HG03521 (cell line): ENCODE measurements around the gene HTR3D.
"Not testable (repeated sequence)": the region's sequence is repeated elsewhere in the genome, so short reads cannot be mapped to it uniquely, and the experiment has no call there.

Experiments
- ATAC-seq: cut with Tn5 transposase; IDR thresholded peaks from one replicate; pipeline ENCODE4 v1.9.1; 2021; ENCODE audit warnings: mild to moderate bottlenecking, moderate library complexity; ENCODE audit not compliant: unreplicated experiment

Gene HTR3D

GRCh38 chr3:184015381-184016019 is 16.0 kb upstream of the HTR3D start:
- no peak for ATAC-seq

GRCh38 chr3:184016169-184016570 is 15.4 kb upstream of the HTR3D start:
- ATAC-seq, result no peak

- ATAC-seq, result peak; percentile 72
These were observed 14.5 kb upstream of the HTR3D start for GRCh38 chr3:184016811-184017671.

GRCh38 chr3:184017672-184018423 is 13.7 kb upstream of the HTR3D start, which contains the start of gene ABCC5:
Gene ABCC5, minus strand, starts transcription at chr3:184017884. Its CDS starts 3,492 bp downstream, at chr3:184014392.
- ATAC-seq, result peak; percentile 90

- ATAC-seq, result no peak
These were observed 13.0 kb upstream of the HTR3D start for GRCh38 chr3:184018424-184018973.

- no peak for ATAC-seq
These were observed 9.2 kb upstream of the HTR3D start for GRCh38 chr3:184022323-184022722.

- not testable (repeated sequence) for ATAC-seq
These were observed 6.3 kb upstream of the HTR3D start for GRCh38 chr3:184025256-184025655.

- ATAC-seq, result not testable (repeated sequence)
These were observed 3.2 kb upstream of the HTR3D start for GRCh38 chr3:184028275-184028890.

GRCh38 chr3:184029443-184029842 is 2.1 kb upstream of the HTR3D start:
- no peak for ATAC-seq

- ATAC-seq, result no peak
These were observed 1.0 kb upstream of the HTR3D start for GRCh38 chr3:184030536-184030935.

- ATAC-seq, result no peak
These were observed 6.3 kb downstream of the HTR3D start for GRCh38 chr3:184037816-184038215.

GRCh38 chr3:184038307-184038706 is 6.8 kb downstream of the HTR3D start:
- not testable (repeated sequence) for ATAC-seq

GRCh38 chr3:184039414-184039813 is 7.9 kb downstream of the HTR3D start:
- ATAC-seq, result no peak

- ATAC-seq, result no peak
These were observed 8.5 kb downstream of the HTR3D start for GRCh38 chr3:184040010-184040409.

GRCh38 chr3:184042617-184043016 is 11.1 kb downstream of the HTR3D start:
- ATAC-seq, result no peak

- ATAC-seq, result no peak
These were observed 14.5 kb downstream of the HTR3D start for GRCh38 chr3:184045995-184046394.

- ATAC-seq, result no peak
These were observed 18.8 kb downstream of the HTR3D start for GRCh38 chr3:184050217-184050847.

GRCh38 chr3:184052767-184053166 is 21.2 kb downstream of the HTR3D start, which contains the start of gene HTR3C:
Gene HTR3C, plus strand, starts transcription at chr3:184053047. Its CDS starts 34 bp downstream, at chr3:184053081.
- no peak for ATAC-seq

- no peak for ATAC-seq
These were observed 26.5 kb downstream of the HTR3D start for GRCh38 chr3:184058029-184058428.

- ATAC-seq, result no peak
These were observed 27.9 kb downstream of the HTR3D start for GRCh38 chr3:184059424-184059823.
